Gastroesophageal sphincter (tissue), 3 donors: ENCODE results near the gene INPP5A.

Experiments
- CTCF ChIP-seq, 4 experiments: fragments of 200-600 bp in 2 of 4; fragments of 450-650 bp in 2 of 4; sonication (generic) in 1 of 4; IDR thresholded peaks; one replicate each; pipeline ENCODE4 v1.5.1; 2017 to 2019; ENCODE audit warnings: antibody characterized with exemption in 4 of 4, mild to moderate bottlenecking in 2 of 4, moderate library complexity in 2 of 4
- EP300 ChIP-seq: sonication (generic); formaldehyde crosslinking; IDR thresholded peaks from one replicate; pipeline ENCODE4 v1.6.1; 2017; ENCODE audit warnings: antibody characterized with exemption, mild to moderate bottlenecking
- POLR2A ChIP-seq, 2 donors: fragments of 450-650 bp; IDR thresholded peaks; one replicate each; pipeline ENCODE4 v1.6.1; 2017; ENCODE audit warnings: antibody characterized with exemption in 2 of 2, mild to moderate bottlenecking in 2 of 2, moderate library complexity in 1 of 2
- POLR2AphosphoS5 ChIP-seq: sonication (generic); formaldehyde crosslinking; IDR thresholded peaks from one replicate; pipeline ENCODE4 v1.6.1; 2017; ENCODE audit warnings: antibody characterized with exemption

- TF ChIP-seq POLR2A (IDR thresholded peaks at IDR 0.05), result no peak
- no peak for TF ChIP-seq CTCF (IDR thresholded peaks at IDR 0.05)
- no peak for TF ChIP-seq EP300
- TF ChIP-seq POLR2AphosphoS5, result no peak
Observed at GRCh38 chr10:132679217-132679595, 141.6 kb downstream of the INPP5A start.
